Superior temporal gyrus (tissue), 1 donor: ENCODE results near the gene SUGT1.
"Not testable (repeated sequence)": the region's sequence is repeated elsewhere in the genome, so short reads cannot be mapped to it uniquely, and the experiment has no call there.

Source experiments
- DNase-seq: peaks from one replicate; pipeline ENCODE4 v3.0.0-alpha.2; 2016; ENCODE audit errors: extremely low spot score

The SUGT1 gene

GRCh38 chr13:52652196-52652979 is at the start of gene SUGT1:
Gene SUGT1, plus strand, starts transcription at chr13:52652836. Its CDS starts 85 bp downstream, at chr13:52652921.
- peak; percentile 99 for DNase-seq

GRCh38 chr13:52603316-52603715 is 49.3 kb upstream of the SUGT1 start:
- not testable (repeated sequence) for DNase-seq

DNA sequence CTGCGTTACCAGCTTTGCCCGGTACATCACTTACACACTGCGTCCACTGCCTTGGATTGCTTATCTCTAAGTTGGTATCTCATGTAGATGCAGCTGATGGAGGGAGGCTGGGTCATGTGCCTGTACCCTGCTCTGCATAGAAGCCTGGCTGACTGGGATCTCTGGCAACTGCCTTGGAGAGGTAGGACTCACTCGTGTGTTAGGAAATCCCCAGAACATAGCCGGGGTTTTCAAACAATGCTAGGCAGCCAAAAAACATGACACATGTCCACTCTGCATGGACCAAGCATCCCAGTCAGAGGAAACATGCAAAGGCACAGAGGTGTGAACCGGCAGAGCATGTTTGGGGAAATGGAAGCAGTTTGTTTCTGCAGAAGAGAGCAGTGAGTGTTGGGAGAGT is 46.5 kb upstream of the SUGT1 start:
- not testable (repeated sequence) for DNase-seq

DNA sequence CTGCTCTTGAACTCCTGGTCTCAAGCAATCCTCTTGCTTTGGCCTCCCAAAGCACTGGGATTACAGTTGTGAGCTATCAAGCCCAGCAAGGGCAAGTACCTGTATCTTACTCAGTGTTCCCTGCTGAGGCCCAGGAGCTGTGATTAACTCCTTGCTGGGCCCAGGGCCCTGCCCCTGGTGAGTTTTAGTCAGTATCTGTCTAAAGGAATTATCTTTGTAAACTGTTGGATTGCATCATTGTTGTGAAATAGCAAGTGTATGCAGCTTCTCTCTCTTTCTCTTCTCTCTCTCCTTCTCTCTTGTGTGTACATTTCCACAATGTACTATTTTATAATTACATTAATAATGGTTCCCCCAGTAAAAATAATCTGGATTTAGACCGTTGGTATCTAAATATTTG is 45.8 kb upstream of the SUGT1 start:
- not testable (repeated sequence) for DNase-seq

DNA sequence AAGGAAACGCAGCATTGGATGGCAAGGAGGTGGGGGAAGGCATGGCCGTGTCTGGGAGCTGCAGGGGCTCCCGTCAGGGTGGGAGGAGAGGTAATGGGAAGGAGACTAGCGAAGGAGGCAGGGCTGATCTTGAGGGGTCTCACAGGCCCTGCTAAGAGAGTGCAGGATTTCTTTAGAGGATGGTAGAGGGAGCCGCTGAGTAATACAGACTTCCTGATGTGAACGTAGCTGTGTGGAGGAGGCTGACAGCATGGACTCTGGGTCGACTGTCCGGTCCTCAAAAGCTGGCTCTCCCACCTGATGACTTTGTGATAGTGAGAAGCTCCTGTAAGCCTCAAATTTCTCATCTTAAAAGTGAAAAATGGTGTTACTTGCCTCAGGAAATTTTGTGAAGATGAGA is 44.5 kb upstream of the SUGT1 start:
- not testable (repeated sequence) for DNase-seq

DNA sequence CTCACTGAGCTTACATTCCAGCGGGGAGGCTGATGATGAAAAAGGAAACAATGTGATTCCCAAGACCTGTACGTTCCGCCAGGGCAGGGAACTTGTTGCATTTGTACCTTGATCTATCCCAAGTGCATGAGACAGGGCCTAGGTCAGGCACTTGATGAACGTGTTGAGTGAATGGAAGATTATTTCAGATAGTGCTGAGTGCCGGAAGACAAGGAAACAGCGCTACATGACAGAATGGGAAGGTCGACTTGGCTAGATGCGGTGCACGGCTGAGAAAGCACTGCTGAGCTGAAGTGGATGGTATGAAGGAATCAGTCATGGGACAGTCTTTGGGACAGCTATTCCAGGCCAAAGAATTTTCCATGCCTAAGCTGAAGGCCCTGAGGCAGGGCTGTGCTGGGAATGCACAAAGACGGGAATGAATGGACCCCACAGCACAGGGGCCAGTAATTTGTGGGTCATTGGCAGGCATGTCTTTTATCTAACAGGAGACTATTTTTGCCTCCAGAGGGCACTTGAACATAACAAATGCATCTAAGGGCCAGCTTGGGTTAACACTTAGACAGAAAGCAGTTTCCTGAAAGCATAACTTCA is 43.5 kb upstream of the SUGT1 start:
- peak; percentile 62 for DNase-seq

GRCh38 chr13:52610158-52610557 is 42.5 kb upstream of the SUGT1 start:
- not testable (repeated sequence) for DNase-seq

- DNase-seq = no peak
These were observed 37.4 kb upstream of the SUGT1 start for GRCh38 chr13:52615134-52615801.

DNA sequence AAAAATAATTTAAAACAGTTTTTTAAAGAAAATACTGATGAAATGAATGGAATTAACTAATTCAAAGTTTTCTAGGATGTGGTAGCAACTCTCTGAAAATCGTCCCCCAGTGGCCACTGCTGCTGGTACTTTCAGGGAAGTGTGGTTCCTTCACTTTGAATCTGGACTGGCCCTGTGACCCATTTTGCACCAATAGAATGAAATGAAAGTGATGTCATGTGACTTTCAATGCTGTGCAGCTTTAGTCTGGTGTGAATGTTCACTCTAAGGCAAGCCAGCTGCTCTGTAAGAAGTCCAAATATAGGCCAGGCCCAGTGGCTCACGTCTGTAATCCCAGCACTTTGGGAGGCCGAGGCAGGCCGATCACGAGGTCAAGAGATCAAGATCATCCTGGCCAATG is 36.8 kb upstream of the SUGT1 start:
- DNase-seq = no peak

GRCh38 chr13:52617070-52618060 is 35.3 kb upstream of the SUGT1 start:
- peak; percentile 84 for DNase-seq

DNA sequence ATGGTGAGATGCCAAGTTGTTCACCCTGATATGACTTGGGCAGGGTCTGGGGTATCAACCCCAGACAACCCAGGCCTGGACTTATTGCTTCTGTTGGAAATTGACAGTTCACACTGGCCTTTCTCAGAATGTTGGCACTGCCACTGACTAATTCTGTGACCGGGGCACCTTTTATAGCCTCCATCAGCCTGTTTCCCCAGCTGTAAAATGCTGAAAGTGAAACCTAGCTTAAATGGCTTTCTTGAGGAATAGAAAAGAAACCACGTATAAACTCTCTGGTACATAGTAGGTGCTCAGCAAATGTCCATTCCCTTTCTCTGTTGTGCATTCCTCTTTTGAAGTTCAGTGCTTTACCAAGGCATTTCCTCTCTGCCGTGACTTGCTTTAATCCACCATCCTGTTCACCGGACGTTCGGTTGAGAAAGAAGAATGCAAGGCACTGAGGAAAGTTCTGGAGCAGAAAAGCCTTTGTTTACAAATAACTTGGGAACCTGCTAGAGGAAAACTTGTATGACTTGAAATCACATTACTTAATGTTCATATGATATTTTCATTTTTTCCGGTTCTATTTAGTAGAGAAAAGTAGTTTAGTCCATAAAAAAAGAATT is 21.4 kb upstream of the SUGT1 start:
- not testable (repeated sequence) for DNase-seq

GRCh38 chr13:52638666-52639328 is 13.8 kb upstream of the SUGT1 start:
- no peak for DNase-seq

DNA sequence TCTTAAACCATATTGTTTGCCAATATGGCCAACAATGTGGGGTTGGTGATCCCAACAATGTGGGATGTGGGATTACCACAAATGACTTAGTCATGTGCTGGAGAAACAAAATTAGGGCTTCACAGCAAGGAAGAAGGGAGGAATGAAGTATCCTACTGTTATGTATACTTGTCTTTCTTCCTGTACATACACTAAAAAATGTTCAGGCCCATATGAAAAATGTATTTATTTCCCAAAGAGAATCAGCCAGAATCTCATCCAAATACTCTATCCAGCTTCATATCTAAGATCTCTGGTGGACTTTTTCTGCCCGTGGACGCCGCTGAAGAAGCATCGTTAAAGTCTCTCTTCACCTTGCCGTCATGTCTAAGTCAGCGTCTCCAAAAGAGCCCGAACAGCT is 10.5 kb upstream of the SUGT1 start, which contains the start of gene HNRNPA1L2:
Gene HNRNPA1L2, plus strand, starts transcription at position 301 of the 400 bp plus-strand sequence. Its CDS starts 62 bp downstream, at position 363.
- DNase-seq = no peak

GRCh38 chr13:52644108-52644507 is 8.5 kb upstream of the SUGT1 start:
- no peak for DNase-seq

- DNase-seq = no peak
These were observed 5.7 kb upstream of the SUGT1 start for GRCh38 chr13:52646967-52647366.

- DNase-seq = no peak
These were observed 1.9 kb upstream of the SUGT1 start for GRCh38 chr13:52650731-52651130.

DNA sequence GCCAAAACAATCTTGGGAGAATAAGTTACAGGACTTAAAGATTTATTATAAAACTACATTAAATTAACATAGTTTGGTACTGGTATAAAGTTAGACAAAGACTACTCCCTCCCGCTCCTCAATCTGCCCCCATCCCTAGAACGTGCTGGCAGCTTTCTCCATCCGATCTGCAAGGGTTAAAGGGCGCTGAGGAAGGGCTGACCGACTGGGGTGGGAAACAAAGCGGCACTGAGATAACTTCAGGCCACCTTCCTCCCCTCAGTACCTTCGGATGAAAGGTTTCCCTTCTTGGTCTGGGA is 790 bp upstream of the SUGT1 start:
- DNase-seq = no peak

- DNase-seq = no peak
These were observed 306 bp downstream of the SUGT1 start for GRCh38 chr13:52652980-52653303.

DNA sequence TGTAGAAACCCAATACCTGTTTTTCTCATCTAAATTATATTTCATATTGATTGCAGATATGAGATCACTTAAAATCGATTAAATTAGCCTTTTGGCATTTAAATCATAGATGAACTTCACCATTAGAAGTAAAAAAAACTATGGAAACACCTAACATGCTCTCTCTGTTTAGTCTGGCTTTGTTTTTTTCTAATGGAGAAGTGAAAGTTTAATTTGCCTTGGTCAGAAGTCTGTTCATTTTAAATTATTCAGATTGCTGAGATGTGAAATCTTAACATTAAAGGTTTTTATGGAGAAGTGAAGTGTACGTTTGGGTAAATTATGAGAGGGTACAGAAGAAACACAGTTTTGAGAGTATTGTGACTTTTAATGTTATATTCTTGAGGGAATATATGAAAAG is 6.7 kb downstream of the SUGT1 start:
- DNase-seq = no peak

DNA sequence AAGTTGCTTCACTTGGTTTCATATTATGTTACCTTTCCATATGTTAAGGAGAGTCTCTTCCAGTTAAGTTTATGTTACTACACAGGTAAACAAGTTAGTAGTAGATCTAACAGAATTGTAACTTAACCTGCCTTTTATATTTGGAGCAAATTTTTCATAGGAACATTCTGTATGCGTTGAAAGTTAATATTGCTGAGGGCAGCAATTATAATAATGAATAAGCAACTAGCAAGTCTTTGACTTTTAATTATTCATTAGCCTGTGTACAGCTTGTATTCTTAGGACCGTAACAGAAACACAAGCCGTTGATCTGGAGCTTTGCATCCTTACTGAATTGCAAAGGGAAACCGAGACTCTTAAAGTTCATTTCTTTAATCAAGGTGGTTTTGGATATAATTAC is 11.6 kb downstream of the SUGT1 start:
- no peak for DNase-seq

- peak; percentile 57 for DNase-seq
These were observed 12.7 kb downstream of the SUGT1 start for GRCh38 chr13:52665325-52665724.
